Urothelium cell line (cell line): ENCODE measurements around the gene LOXL1.
"Not testable (repeated sequence)": the region's sequence is repeated elsewhere in the genome, so short reads cannot be mapped to it uniquely, and the experiment has no call there.

ENCODE experiments used
- DNase-seq: peaks from one replicate; pipeline ENCODE4 v3.0.0; 2011; ENCODE audit warnings: low spot score, mixed read lengths
- FAIRE-seq: peaks from 2 replicates; lab custom pipeline; 2011; peaks lifted over from hg19 to GRCh38; lab: Jason Lieb, UNC

LOXL1 gene

GRCh38 chr15:73937296-73937695 lies 11.0 kb downstream of the LOXL1 start:
- FAIRE-seq (no peak), DNase-seq (no peak)

- no peak for FAIRE-seq
These were observed 11.5 kb downstream of the LOXL1 start for GRCh38 chr15:73937726-73938125.

GRCh38 chr15:73938516-73938915 lies 12.3 kb downstream of the LOXL1 start:
- not testable (repeated sequence) for DNase-seq
- FAIRE-seq = peak; percentile 44

More at GRCh38 chr15:73937726-73938125, 11.5 kb downstream of the LOXL1 start:
- no peak for DNase-seq

GRCh38 chr15:73939138-73939537 lies 12.9 kb downstream of the LOXL1 start:
- FAIRE-seq (no peak), DNase-seq (no peak)

- DNase-seq = no peak
- FAIRE-seq = no peak
These were observed 14.1 kb downstream of the LOXL1 start for GRCh38 chr15:73940061-73940981.

GRCh38 chr15:73941044-73941443 lies 14.8 kb downstream of the LOXL1 start:
- no peak for FAIRE-seq
- DNase-seq = peak; percentile 86

GRCh38 chr15:73941449-73941848 lies 15.2 kb downstream of the LOXL1 start:
- FAIRE-seq = no peak
- no peak for DNase-seq

- DNase-seq = peak; percentile 55
- FAIRE-seq = peak; percentile 81
These were observed 15.8 kb downstream of the LOXL1 start for GRCh38 chr15:73941871-73942635.

GRCh38 chr15:73942751-73943270 lies 16.5 kb downstream of the LOXL1 start:
- FAIRE-seq (no peak), DNase-seq (no peak)

- DNase-seq (no peak), FAIRE-seq (no peak)
These were observed 18.2 kb downstream of the LOXL1 start for GRCh38 chr15:73944161-73945129.

GRCh38 chr15:73945130-73945508 lies 18.9 kb downstream of the LOXL1 start:
- DNase-seq (no peak), FAIRE-seq (no peak)

- FAIRE-seq (no peak), DNase-seq (no peak)
These were observed 19.9 kb downstream of the LOXL1 start for GRCh38 chr15:73946046-73946721.

GRCh38 chr15:73946795-73947370 lies 20.6 kb downstream of the LOXL1 start:
- FAIRE-seq (no peak), DNase-seq (no peak)

- DNase-seq = no peak
- no peak for FAIRE-seq
These were observed 21.4 kb downstream of the LOXL1 start for GRCh38 chr15:73947651-73948050.

- FAIRE-seq = no peak
- no peak for DNase-seq
These were observed 22.1 kb downstream of the LOXL1 start for GRCh38 chr15:73948396-73948795.

GRCh38 chr15:73948982-73949381 lies 22.7 kb downstream of the LOXL1 start:
- no peak for FAIRE-seq

GRCh38 chr15:73949496-73949895 lies 23.2 kb downstream of the LOXL1 start:
- DNase-seq = no peak
- no peak for FAIRE-seq

More at GRCh38 chr15:73948982-73949381, 22.7 kb downstream of the LOXL1 start:
- DNase-seq = no peak

- FAIRE-seq = no peak
- no peak for DNase-seq
These were observed 24.2 kb downstream of the LOXL1 start for GRCh38 chr15:73950479-73950830.

- FAIRE-seq = no peak
- DNase-seq = peak; percentile 82
These were observed 24.7 kb downstream of the LOXL1 start for GRCh38 chr15:73950831-73951561.
